ENCODE measurements around the gene HSBP1.

The HSBP1 gene

DNA sequence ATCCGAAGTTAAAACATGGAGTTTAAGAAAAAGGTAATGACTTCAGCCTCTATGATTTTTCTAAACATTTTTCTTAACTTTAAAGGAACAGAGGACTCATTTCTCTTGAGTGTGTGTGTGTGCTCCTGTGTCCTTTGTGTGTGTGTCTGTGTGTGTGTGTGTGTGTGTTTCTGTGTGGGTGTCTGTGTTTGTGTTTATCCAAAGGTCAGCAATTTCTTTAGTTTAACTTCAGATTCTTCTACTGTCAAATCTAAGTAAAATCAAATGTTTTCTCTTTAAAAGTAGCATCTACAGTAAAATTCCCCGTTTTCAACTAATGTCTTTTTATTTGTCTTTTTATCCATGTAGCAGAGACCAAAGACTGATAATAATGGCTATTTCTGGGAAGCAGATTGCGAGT is 31.8 kb downstream of the HSBP1 start:
- Histone ChIP-seq H3K4me1 (ENCODE audit: control insufficient read depth, insufficient read depth, low read length, poor library complexity, severe bottlenecking) (peaks cover 12% of the 10 kb centered on the region), H3K27ac (ENCODE audit: low read depth, low read length, severe bottlenecking) (no peak overlapping the region), H3K9me3 (ENCODE audit: control insufficient read depth, low read length) (no peaks in the 10 kb centered on the region), H3K36me3 (ENCODE audit: control insufficient read depth, insufficient read depth, low read length) (no peaks in the 10 kb centered on the region), H3K4me3 (ENCODE audit: extremely low read depth, insufficient read depth, low read length, poor library complexity, severe bottlenecking) (no peak overlapping the region)
- WGBS, 2 experiments (ENCODE audit: insufficient coverage in 2 of 2), result no CpG with 5 or more reads among the region's 3 CpGs

DNA sequence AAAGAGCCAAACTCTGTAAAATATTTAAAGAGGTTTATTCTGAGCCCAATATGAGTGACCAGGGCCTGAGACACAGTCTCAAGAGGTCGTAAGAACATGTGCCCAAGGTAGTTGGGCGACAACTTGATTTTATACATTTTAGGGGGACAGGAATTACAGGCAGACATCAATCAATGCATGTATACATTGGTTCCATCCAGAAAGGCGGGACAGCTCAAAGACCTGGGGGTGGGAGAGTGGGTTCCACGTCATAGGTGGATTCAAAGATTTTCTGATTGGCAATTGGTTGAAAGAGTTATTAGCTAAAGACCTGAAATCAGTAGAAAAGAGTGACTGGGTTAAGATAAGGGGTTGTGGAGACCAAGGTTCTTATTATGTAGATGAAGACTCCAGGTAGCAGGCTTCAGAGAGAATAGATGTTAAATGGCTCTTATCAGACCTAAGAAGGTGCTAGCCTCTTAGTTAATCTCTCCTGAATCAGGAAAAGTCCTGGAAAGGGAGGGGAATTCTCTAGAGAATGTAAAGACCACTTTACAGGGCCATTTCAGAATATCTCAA is 32.4 kb downstream of the HSBP1 start:
- Histone ChIP-seq H3K4me3 (ENCODE audit: extremely low read depth, insufficient read depth, low read length, poor library complexity, severe bottlenecking) (no peak overlapping the region), H3K27ac (ENCODE audit: low read depth, low read length, severe bottlenecking) (no peak overlapping the region), H3K36me3 (ENCODE audit: control insufficient read depth, insufficient read depth, low read length) (no peaks in the 10 kb centered on the region), H3K9me3 (ENCODE audit: control insufficient read depth, low read length) (no peaks in the 10 kb centered on the region), H3K4me1 (ENCODE audit: control insufficient read depth, insufficient read depth, low read length, poor library complexity, severe bottlenecking) (peaks cover 12% of the 10 kb centered on the region)
- 59 to 63% methylated on average over 4 of the region's 4 CpGs for WGBS, 2 experiments (ENCODE audit: insufficient coverage in 2 of 2)

DNA sequence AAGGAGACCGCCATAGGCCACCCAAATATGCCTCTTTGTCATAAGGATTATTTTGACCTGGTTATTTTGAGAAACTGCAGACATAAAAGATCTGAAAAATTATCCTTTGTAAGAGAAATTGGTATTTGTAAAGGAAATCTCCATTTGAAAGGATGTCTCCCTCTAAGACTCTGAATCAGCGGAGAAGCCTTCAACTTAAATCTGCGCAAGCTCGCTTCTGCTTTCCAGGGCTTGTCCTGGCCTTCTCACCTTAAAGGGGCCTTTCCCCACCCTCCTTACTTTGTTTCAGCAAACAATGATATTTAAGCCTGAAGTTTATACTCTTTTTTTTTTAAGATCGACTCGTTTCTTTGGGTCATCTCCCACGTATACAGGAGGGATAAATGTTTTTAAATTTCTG is 34.5 kb downstream of the HSBP1 start:
- Histone ChIP-seq H3K4me3 (ENCODE audit: extremely low read depth, insufficient read depth, low read length, poor library complexity, severe bottlenecking) (no peak overlapping the region), H3K9me3 (ENCODE audit: control insufficient read depth, low read length) (no peaks in the 10 kb centered on the region), H3K27ac (ENCODE audit: low read depth, low read length, severe bottlenecking) (no peak overlapping the region), H3K4me1 (ENCODE audit: control insufficient read depth, insufficient read depth, low read length, poor library complexity, severe bottlenecking) (peaks cover 4% of the 10 kb centered on the region), H3K36me3 (ENCODE audit: control insufficient read depth, insufficient read depth, low read length) (no peaks in the 10 kb centered on the region)
- WGBS, 2 experiments (ENCODE audit: insufficient coverage in 2 of 2), result 78 to 80% methylated on average over 2 to 3 of the region's 7 CpGs

DNA sequence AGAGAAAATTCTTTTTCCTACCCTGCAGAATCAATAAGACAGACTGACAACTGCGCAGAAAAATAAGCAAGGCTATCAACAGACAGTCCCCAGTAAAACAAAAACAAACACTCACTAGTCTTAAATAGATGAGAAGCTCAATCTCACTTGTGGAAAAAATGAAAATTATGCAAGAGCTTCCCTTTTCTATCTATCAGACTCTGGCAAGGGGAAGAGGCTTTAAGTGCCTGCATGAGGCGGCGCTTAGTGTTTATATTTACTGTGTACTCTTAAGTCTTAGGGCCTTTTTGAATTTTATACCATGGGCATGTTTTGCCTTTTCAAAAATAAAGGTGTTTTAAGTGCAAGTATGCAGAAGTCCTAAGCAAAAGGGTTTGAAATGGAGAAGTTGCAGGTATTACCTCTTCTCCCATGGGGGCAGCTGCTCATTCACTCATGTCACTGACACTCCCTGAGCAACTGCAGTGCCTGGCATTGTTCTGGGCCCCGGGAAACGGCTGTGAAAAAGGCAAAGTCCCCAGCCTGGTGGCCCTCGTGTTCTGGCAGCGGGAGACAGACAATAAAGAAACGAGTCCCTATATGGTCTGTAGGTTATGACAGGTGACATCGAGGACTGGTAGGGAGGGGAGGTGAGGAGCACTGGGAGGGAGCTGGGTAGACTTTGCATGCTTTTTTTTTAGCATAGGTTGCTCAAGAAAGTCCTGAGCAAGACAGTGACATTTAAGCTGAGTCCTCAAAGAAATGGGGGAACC is 35.2 kb downstream of the HSBP1 start:
- peaks cover 4% of the 10 kb centered on the region for H3K4me1 ChIP-seq (ENCODE audit: control insufficient read depth, insufficient read depth, low read length, poor library complexity, severe bottlenecking)
- WGBS, 2 experiments (ENCODE audit: insufficient coverage in 2 of 2), result 26 to 51% methylated on average over 6 to 7 of the region's 9 CpGs
- no peak overlapping the region for H3K27ac ChIP-seq (ENCODE audit: low read depth, low read length, severe bottlenecking)
- no peaks in the 10 kb centered on the region for H3K9me3 ChIP-seq (ENCODE audit: control insufficient read depth, low read length)
- H3K4me3 ChIP-seq (ENCODE audit: extremely low read depth, insufficient read depth, low read length, poor library complexity, severe bottlenecking), result no peak overlapping the region
- H3K36me3 ChIP-seq (ENCODE audit: control insufficient read depth, insufficient read depth, low read length), result no peaks in the 10 kb centered on the region

DNA sequence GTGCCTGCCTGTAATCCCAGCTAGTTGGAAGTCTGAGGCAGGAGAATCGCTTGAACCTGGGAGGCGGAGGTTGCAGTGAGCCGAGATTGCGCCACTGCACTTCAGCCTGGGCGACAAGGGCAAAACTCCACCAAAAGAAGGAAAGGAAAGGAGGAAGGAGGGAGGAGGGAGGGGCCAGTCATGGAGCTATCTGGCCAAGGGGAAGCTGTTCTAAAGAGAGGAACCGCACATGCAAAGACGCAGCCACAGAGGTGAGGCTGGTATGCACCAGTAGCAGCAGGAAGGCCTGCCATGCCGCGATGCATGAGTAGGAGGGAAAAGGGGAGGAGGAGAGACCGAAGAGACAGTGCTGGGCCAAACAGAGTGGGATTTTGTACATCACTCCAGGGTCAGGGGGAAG is 35.9 kb downstream of the HSBP1 start:
- WGBS, 2 experiments (ENCODE audit: insufficient coverage in 2 of 2), result 36 to 63% methylated on average over 7 to 10 of the region's 10 CpGs
- Histone ChIP-seq H3K4me3 (ENCODE audit: extremely low read depth, insufficient read depth, low read length, poor library complexity, severe bottlenecking) (no peak overlapping the region), H3K4me1 (ENCODE audit: control insufficient read depth, insufficient read depth, low read length, poor library complexity, severe bottlenecking) (peaks cover 4% of the 10 kb centered on the region), H3K27ac (ENCODE audit: low read depth, low read length, severe bottlenecking) (no peak overlapping the region), H3K36me3 (ENCODE audit: control insufficient read depth, insufficient read depth, low read length) (no peaks in the 10 kb centered on the region), H3K9me3 (ENCODE audit: control insufficient read depth, low read length) (no peaks in the 10 kb centered on the region)

DNA sequence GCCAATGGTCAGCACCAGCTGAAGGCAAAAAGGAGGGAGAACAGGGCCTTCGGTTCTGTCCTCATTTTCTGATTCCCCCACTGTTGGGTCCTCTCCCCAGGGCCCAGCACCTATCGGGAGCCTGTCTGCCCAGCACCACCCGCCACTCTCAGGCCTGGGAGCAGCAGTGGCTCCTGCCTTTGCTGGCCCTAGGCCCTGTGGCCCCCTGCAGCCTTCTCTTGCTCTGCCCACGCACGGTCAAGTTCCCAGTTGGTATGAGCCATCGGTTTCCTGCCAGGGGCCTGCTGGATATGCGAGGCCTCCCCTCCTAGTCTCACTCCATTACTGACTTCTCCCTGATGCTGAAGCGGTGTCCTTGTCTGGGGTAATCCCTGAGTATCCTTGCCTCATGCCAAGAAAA is 37.5 kb downstream of the HSBP1 start:
- H3K4me3 ChIP-seq (ENCODE audit: extremely low read depth, insufficient read depth, low read length, poor library complexity, severe bottlenecking), result no peak overlapping the region
- peaks cover 4% of the 10 kb centered on the region for H3K4me1 ChIP-seq (ENCODE audit: control insufficient read depth, insufficient read depth, low read length, poor library complexity, severe bottlenecking)
- H3K36me3 ChIP-seq (ENCODE audit: control insufficient read depth, insufficient read depth, low read length), result no peaks in the 10 kb centered on the region
- H3K9me3 ChIP-seq (ENCODE audit: control insufficient read depth, low read length), result no peaks in the 10 kb centered on the region
- whole genome bisulfite sequencing, 2 experiments (ENCODE audit: insufficient coverage in 2 of 2), result 93 to 98% methylated on average over 8 of the region's 8 CpGs
- H3K27ac ChIP-seq (ENCODE audit: low read depth, low read length, severe bottlenecking), result no peak overlapping the region

DNA sequence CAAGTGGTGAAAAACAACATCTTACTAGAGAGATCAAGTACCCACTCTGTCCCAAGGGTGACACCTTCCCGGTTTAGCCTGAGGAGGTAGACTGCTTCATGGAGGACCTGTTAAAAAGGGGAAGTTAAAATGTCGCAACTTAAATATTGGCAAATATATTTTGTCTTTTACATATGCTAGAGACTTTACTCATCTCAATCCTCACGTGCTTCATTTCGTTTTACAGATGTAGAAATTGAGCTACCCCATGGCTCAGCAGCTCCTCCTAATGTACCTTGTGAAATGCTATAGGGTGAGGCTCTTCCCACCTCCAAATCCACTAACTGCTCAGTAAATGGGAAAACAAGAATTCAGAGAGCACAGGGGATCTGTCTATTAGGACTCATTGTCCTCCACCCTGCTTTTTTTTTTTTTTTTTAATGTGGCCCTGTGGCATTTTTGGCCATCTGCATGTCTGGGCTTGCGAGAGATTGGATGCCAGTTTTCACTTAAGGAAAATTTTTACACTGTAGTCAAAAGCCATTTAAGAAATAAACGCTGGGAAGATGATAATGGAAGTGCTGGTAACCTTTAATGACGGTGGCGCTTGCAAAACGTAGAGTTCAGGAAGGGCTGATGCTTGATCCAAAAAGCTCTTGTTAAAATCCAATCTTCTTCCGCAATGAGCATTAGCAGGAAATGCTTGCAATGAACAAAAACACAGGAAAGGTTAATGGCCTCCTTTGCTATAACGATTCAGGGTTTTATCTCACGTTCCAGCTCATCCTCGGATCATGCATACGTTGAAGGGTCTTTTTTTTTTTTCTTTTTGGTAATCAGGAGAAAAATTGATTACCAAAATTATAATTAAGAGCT is 39.8 kb downstream of the HSBP1 start:
- H3K4me1 ChIP-seq (ENCODE audit: control insufficient read depth, insufficient read depth, low read length, poor library complexity, severe bottlenecking), result peaks cover 4% of the 10 kb centered on the region
- H3K36me3 ChIP-seq (ENCODE audit: control insufficient read depth, insufficient read depth, low read length), result no peaks in the 10 kb centered on the region
- H3K9me3 ChIP-seq (ENCODE audit: control insufficient read depth, low read length), result no peaks in the 10 kb centered on the region
- H3K27ac ChIP-seq (ENCODE audit: low read depth, low read length, severe bottlenecking), result no peak overlapping the region
- no peak overlapping the region for H3K4me3 ChIP-seq (ENCODE audit: extremely low read depth, insufficient read depth, low read length, poor library complexity, severe bottlenecking)
- WGBS, 2 experiments (ENCODE audit: insufficient coverage in 2 of 2), result 92 to 95% methylated on average over 6 to 8 of the region's 14 CpGs

DNA sequence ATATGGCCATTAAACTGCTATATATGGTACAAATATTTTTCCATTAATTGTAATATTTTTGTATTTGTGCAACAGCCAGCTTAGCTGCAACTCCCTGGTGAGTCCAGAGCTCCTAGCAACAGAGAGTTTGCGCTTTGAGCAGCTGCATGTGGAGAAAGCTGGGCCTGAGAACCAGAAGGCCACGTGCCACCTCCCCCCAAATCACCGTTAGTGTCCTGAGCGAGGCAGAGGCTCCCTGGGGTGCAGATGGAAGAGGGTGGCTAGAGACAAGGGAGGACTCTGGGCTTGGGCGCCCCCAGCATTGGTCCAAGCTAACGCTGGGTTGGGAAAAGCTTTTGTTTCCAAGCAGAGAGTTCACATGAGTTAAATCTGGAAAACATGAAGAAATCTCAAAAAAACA is 41.6 kb downstream of the HSBP1 start:
- no peaks in the 10 kb centered on the region for H3K4me1 ChIP-seq (ENCODE audit: control insufficient read depth, insufficient read depth, low read length, poor library complexity, severe bottlenecking)
- H3K4me3 ChIP-seq (ENCODE audit: extremely low read depth, insufficient read depth, low read length, poor library complexity, severe bottlenecking), result no peak overlapping the region
- WGBS, 2 experiments (ENCODE audit: insufficient coverage in 2 of 2), result 81 to 92% methylated on average over 2 to 5 of the region's 6 CpGs
- H3K36me3 ChIP-seq (ENCODE audit: control insufficient read depth, insufficient read depth, low read length), result no peaks in the 10 kb centered on the region
- no peaks in the 10 kb centered on the region for H3K9me3 ChIP-seq (ENCODE audit: control insufficient read depth, low read length)
- no peak overlapping the region for H3K27ac ChIP-seq (ENCODE audit: low read depth, low read length, severe bottlenecking)

DNA sequence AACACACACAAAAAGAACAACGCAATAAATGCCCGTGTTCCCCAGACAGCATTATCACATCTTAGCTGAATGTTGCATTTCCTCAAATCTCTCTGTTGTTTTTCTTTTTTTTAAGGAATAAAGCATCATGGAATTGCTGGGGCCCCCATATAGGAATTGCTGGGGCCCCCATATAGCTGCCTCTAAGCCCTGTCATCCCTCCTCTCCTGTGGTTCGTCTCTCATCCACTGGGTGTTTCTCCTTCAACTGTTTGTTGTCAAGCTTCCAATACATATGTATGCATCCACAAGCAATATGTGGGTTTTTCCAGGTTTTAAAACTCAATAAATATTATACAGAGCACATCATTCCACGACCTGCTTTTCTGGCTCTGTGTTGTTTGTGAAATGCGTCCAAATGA is 43.2 kb downstream of the HSBP1 start:
- Histone ChIP-seq H3K4me1 (ENCODE audit: control insufficient read depth, insufficient read depth, low read length, poor library complexity, severe bottlenecking) (no peaks in the 10 kb centered on the region), H3K36me3 (ENCODE audit: control insufficient read depth, insufficient read depth, low read length) (no peaks in the 10 kb centered on the region), H3K4me3 (ENCODE audit: extremely low read depth, insufficient read depth, low read length, poor library complexity, severe bottlenecking) (no peak overlapping the region), H3K9me3 (ENCODE audit: control insufficient read depth, low read length) (no peaks in the 10 kb centered on the region), H3K27ac (ENCODE audit: low read depth, low read length, severe bottlenecking) (no peak overlapping the region)
- WGBS, 2 experiments (ENCODE audit: insufficient coverage in 2 of 2), result 94 to 100% methylated on average over 3 of the region's 5 CpGs

DNA sequence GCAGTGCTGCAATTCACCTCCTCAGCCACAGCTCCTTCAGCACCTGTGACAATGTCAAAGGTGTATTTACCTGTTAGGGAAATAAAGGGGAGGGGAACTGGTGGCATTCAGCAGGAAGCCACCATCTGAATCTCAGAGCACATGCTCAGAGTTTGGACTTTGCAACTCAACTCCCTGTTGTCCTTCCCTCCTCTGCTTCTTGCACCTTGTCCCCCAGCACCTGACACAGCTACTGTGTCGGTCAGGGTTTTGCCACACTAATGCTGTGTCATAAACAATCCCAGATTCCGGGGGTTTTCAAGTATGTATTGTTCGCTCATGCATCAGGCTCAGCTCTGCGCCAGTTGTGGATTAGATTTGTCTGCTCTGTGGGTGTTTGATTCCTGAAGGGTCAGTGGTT is 43.7 kb downstream of the HSBP1 start:
- Histone ChIP-seq H3K4me3 (ENCODE audit: extremely low read depth, insufficient read depth, low read length, poor library complexity, severe bottlenecking) (no peak overlapping the region), H3K27ac (ENCODE audit: low read depth, low read length, severe bottlenecking) (no peak overlapping the region), H3K36me3 (ENCODE audit: control insufficient read depth, insufficient read depth, low read length) (no peaks in the 10 kb centered on the region), H3K4me1 (ENCODE audit: control insufficient read depth, insufficient read depth, low read length, poor library complexity, severe bottlenecking) (no peaks in the 10 kb centered on the region), H3K9me3 (ENCODE audit: control insufficient read depth, low read length) (no peaks in the 10 kb centered on the region)
- WGBS, 2 experiments (ENCODE audit: insufficient coverage in 2 of 2), result 96 to 100% methylated on average over 2 to 4 of the region's 4 CpGs
